Measurements from ENCODE around the gene RNF144A. TPM values are rescaled to one million over a fixed set of nuclear protein-coding genes. Genes with fewer than 3 reads are reported as not detected.

RNF144A gene
- total and polyA plus RNA-seq, 9 donors: 10.4 to 47.7 (median 23.9) TPM

- Histone ChIP-seq H3K36me3 (no peaks in the 10 kb centered on the region), H3K4me1 (ENCODE audit: insufficient read depth) (peaks cover 2% of the 10 kb centered on the region), H3K27me3 (no peaks in the 10 kb centered on the region), H3K9me3 (no peaks in the 10 kb centered on the region), H3K27ac (no peak overlapping the region), H3K4me3 (no peak overlapping the region)
- intact Hi-C loops (cut with DNase I): no loop called here
- TF ChIP-seq, protein P1, sequence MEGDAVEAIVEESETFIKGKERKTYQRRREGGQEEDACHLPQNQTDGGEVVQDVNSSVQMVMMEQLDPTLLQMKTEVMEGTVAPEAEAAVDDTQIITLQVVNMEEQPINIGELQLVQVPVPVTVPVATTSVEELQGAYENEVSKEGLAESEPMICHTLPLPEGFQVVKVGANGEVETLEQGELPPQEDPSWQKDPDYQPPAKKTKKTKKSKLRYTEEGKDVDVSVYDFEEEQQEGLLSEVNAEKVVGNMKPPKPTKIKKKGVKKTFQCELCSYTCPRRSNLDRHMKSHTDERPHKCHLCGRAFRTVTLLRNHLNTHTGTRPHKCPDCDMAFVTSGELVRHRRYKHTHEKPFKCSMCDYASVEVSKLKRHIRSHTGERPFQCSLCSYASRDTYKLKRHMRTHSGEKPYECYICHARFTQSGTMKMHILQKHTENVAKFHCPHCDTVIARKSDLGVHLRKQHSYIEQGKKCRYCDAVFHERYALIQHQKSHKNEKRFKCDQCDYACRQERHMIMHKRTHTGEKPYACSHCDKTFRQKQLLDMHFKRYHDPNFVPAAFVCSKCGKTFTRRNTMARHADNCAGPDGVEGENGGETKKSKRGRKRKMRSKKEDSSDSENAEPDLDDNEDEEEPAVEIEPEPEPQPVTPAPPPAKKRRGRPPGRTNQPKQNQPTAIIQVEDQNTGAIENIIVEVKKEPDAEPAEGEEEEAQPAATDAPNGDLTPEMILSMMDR (IDR thresholded peaks at IDR 0.05): no peak
- TF ChIP-seq POLR2A (IDR thresholded peaks at IDR 0.05): no peak
- no peak for TF ChIP-seq EP300 (IDR thresholded peaks at IDR 0.05)
- no peak for DNase-seq
- WGBS, 3 donors: 85 to 97% (median 87%) methylated on average over 3 of the region's 3 CpGs
Measured at GRCh38 chr2:6956566-6956965, 39.4 kb downstream of the RNF144A start.

DNA sequence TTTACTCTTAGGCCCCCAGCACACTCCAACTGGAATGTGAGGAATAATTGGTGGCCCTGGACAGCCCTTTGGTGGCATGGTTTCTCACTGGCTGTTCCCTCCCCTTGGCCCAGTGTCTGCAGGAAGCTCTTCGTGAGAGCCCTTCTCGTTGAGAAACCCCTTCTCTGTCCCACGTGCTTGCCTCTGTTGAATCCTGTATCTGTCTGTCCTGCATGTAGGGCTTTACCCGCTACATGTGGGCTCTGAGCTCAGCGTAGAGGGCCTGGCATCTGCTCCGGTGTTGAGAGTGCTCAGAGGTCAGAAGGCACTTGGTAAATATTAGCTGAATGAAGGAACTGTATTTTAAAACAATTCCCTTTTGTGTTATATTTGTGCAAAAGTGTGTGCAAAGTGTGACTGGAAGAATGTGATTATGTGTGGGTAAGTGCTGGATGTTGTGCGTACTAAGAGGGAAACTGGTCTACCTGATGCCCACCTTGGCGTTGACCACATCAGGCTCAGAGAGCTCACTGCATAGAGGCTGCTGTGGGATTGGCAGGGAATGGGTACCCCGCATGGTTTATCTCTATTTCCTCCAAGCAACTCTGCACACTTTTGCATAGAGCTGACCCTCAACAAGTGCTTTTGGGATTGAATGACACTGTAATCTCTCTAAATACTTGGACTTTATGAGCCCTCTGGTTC, 40.0 kb downstream of the RNF144A start:
- no peak overlapping the region for H3K27ac ChIP-seq
- H3K9me3 ChIP-seq: no peaks in the 10 kb centered on the region
- no peak overlapping the region for H3K4me3 ChIP-seq
- DNase-seq: no peak
- H3K4me1 ChIP-seq (ENCODE audit: insufficient read depth): peaks cover 2% of the 10 kb centered on the region
- TF ChIP-seq EP300 (IDR thresholded peaks at IDR 0.05) (no peak), POLR2A (IDR thresholded peaks at IDR 0.05) (no peak)
- TF ChIP-seq, protein P1 (IDR thresholded peaks at IDR 0.05): no peak
- WGBS, 3 donors: 86 to 90% (median 89%) methylated on average over 9 of the region's 9 CpGs
- intact Hi-C loops (cut with DNase I): no loop called here
- no peaks in the 10 kb centered on the region for H3K27me3 ChIP-seq
- no peaks in the 10 kb centered on the region for H3K36me3 ChIP-seq

DNA sequence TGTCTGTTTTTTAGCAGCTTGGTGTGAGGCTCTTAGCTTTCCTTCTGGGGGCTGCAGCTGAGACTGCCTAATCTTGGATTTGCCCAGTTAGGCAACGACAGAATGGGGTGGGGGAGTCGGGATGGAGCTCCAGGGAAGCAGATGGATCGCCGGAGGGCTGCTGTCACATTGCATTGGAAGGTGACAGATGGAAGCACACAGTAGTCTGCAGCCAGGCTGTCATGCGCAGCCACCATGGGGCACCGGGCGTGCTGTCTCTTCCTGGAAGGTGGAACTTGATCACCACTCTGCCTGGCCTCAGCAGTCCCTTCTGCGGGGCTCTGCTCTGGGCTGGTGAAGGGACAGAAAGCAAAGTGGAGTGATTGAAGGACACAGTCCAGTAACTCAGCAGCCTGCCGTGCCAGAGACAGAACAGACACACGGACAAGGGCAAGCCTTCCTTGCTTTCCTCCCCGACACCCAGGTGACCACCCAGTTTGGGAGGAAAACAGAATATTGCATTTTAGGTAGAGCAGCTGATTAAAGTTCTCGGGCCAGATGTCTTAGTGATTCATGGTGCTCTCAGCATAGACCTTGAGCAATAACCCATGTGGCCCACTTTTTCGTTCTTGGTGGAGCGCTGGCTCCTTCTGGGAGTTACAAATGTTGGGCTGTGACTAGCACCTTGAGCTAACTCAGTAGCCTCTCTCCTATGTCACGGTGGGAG, 40.9 kb downstream of the RNF144A start:
- WGBS, 3 donors: 83 to 90% (median 89%) methylated on average over 15 of the region's 15 CpGs
- no peak overlapping the region for H3K4me3 ChIP-seq
- no peak for DNase-seq

DNA sequence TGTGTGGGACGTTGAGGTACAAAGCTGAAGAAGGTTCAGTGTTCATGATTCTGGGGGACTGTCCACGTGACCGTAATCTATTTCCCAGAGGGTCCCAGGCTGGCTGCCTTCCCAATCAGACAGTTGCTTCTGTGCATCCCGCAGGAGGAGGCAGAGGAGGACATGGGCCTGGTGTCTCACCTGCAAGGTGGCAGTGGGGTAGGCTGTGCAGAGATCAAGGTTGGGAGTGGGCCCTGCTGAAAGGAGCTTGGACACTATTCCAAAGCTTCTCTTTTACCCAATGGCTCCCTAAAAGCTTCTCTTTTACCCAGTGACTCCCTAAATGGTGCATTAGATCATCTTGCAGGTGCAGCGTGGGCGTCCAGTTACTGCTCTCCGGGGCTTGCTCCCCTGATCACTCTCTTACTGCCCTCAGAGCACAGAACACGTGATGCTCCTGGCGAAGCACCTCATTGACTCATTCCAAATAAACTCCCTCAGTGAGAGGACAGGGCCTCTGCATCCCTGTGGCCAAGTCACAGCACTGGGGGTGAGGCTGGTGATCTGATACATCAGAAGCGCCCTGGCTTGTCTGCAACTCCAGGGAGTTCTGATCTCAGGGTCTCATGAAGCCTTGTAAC, 41.5 kb downstream of the RNF144A start:
- Histone ChIP-seq H3K4me1 (ENCODE audit: insufficient read depth) (peaks cover 2% of the 10 kb centered on the region), H3K9me3 (no peaks in the 10 kb centered on the region), H3K36me3 (no peaks in the 10 kb centered on the region), H3K4me3 (no peak overlapping the region), H3K27me3 (no peaks in the 10 kb centered on the region), H3K27ac (no peak overlapping the region)
- intact Hi-C loops (cut with DNase I): no loop called here
- TF ChIP-seq POLR2A (IDR thresholded peaks at IDR 0.05) (no peak), EP300 (IDR thresholded peaks at IDR 0.05) (no peak)
- TF ChIP-seq, protein P1 (IDR thresholded peaks at IDR 0.05): no peak
- 79 to 93% (median 90%) methylated on average over 10 of the region's 10 CpGs for WGBS, 3 donors
- no peak for DNase-seq

More for the DNA sequence above, 40.9 kb downstream of the RNF144A start:
- H3K27ac ChIP-seq: no peak overlapping the region
- H3K36me3 ChIP-seq: no peaks in the 10 kb centered on the region
- H3K4me1 ChIP-seq (ENCODE audit: insufficient read depth): peaks cover 2% of the 10 kb centered on the region
- H3K9me3 ChIP-seq: no peaks in the 10 kb centered on the region
- TF ChIP-seq, protein P1 (IDR thresholded peaks at IDR 0.05): no peak
- no peak for TF ChIP-seq POLR2A (IDR thresholded peaks at IDR 0.05)
- TF ChIP-seq EP300 (IDR thresholded peaks at IDR 0.05): no peak
- no peaks in the 10 kb centered on the region for H3K27me3 ChIP-seq
- intact Hi-C loops (cut with DNase I): no loop called here

Measured in ovary (tissue), 9 donors.